Measurements from ENCODE around the gene FNTB. TPM values are rescaled to one million over a fixed set of nuclear protein-coding genes. Genes with fewer than 3 reads are reported as not detected.

FNTB gene, protein sequence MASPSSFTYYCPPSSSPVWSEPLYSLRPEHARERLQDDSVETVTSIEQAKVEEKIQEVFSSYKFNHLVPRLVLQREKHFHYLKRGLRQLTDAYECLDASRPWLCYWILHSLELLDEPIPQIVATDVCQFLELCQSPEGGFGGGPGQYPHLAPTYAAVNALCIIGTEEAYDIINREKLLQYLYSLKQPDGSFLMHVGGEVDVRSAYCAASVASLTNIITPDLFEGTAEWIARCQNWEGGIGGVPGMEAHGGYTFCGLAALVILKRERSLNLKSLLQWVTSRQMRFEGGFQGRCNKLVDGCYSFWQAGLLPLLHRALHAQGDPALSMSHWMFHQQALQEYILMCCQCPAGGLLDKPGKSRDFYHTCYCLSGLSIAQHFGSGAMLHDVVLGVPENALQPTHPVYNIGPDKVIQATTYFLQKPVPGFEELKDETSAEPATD
- total RNA-seq, result 10 to 100 TPM; 14.3 to 14.8 TPM
- 8.3 TPM for polyA plus RNA-seq

- DNase-seq, result peak; percentile 86 to 95 (median 93)
- CTCF ChIA-PET, result interaction anchor here (0.6 to 1.7 kb wide), 14 partner anchors 10 to 974 kb away, joined by 3 to 9 read pairs (median 3); no protein-coding TSS in a partner anchor
- POLR2A ChIA-PET, result interaction anchor here (0.9 to 2.3 kb wide), 4 partner anchors 73 to 425 kb away, joined by 5 to 12 read pairs (median 8); partner anchors contain the start of genes CHURC1 and MAX
- Mint-ChIP-seq H3K4me3 (peak within 1 kb of the TSS; percentile 92 to 97 (median 96)), H3K36me3 (peaks cover 0 to 5% (median 0%) of the 10 kb centered on the region in 3 donors), H3K4me1 (peaks cover 50 to 66% (median 56%) of the 10 kb centered on the region in 3 donors), H3K27ac (peak within 1 kb of the TSS; percentile 87 to 98 (median 96)), H3K9me3 (peaks cover 0 to 2% (median 0%) of the 10 kb centered on the region in 5 donors), H3K27me3 (peaks cover 4 to 11% of the 10 kb centered on the region in 2 donors)
- no peaks in the 10 kb centered on the region for H3K36me3 ChIP-seq (ENCODE audit: insufficient read depth, low read length)
- H3K4me3 ChIP-seq (ENCODE audit: low read length), result peak within 1 kb of the TSS; percentile 93
- no peaks in the 10 kb centered on the region for H3K9me3 ChIP-seq (ENCODE audit: low read length)
- peak within 1 kb of the TSS; percentile 69 for H3K27ac ChIP-seq (ENCODE audit: low read depth, low read length)
- H3K4me1 ChIP-seq (ENCODE audit: insufficient read depth, low read length), result peaks cover 47% of the 10 kb centered on the region
- H3K27me3 ChIP-seq (ENCODE audit: insufficient read depth, low read length, poor library complexity, severe bottlenecking), result no peaks in the 10 kb centered on the region
Measured at GRCh38 chr14:64986648-64987437, at the start of gene FNTB. TSS of gene FNTB (plus strand) at chr14:64986895. CDS start at chr14:64986954, 59 bp downstream.

- H3K36me3 Mint-ChIP-seq, result peaks cover 0 to 91% (median 20%) of the 10 kb centered on the region in 3 donors
- peak overlapping the region in 7 of 8 donors; percentile 10 to 85 (median 61) for H3K27ac Mint-ChIP-seq
Measured at GRCh38 chr14:64937171-64937820, 49.4 kb upstream of the FNTB start.

GRCh38 chr14:64937821-64938193 lies 48.9 kb upstream of the FNTB start:
- H3K27ac ChIP-seq (ENCODE audit: low read depth, low read length), result no peak overlapping the region
- DNase-seq, result no peak
- CTCF ChIA-PET, result interaction anchor here (2.1 to 2.2 kb wide), 2 partner anchors 10 to 115 kb away, joined by 5 to 8 read pairs; no protein-coding TSS in a partner anchor
- Mint-ChIP-seq H3K9me3 (no peaks in the 10 kb centered on the region), H3K27ac (peak overlapping the region in 5 of 8 donors; percentile 41 to 85 (median 66)), H3K4me1 (peaks cover 49 to 79% (median 76%) of the 10 kb centered on the region in 3 donors), H3K27me3 (no peaks in the 10 kb centered on the region), H3K4me3 (no peak overlapping the region), H3K36me3 (peaks cover 0 to 88% (median 19%) of the 10 kb centered on the region in 3 donors)
- peaks cover 10% of the 10 kb centered on the region for H3K36me3 ChIP-seq (ENCODE audit: insufficient read depth, low read length)
- POLR2A ChIA-PET, result no interaction called here
- peaks cover 24% of the 10 kb centered on the region for H3K4me1 ChIP-seq (ENCODE audit: insufficient read depth, low read length)
- no peaks in the 10 kb centered on the region for H3K27me3 ChIP-seq (ENCODE audit: insufficient read depth, low read length, poor library complexity, severe bottlenecking)
- H3K9me3 ChIP-seq (ENCODE audit: low read length), result no peaks in the 10 kb centered on the region
- no peak overlapping the region for H3K4me3 ChIP-seq (ENCODE audit: low read length)

More at GRCh38 chr14:64937171-64937820, 49.4 kb upstream of the FNTB start:
- Mint-ChIP-seq H3K9me3 (no peaks in the 10 kb centered on the region), H3K27me3 (no peaks in the 10 kb centered on the region), H3K4me1 (peaks cover 50 to 76% (median 74%) of the 10 kb centered on the region in 3 donors), H3K4me3 (no peak overlapping the region)
- ChIA-PET POLR2A (interaction anchor here (0.6 kb wide), 1 partner anchor 248 kb away, joined by 3 read pairs; no protein-coding TSS in a partner anchor), CTCF (interaction anchor here (1.2 to 2.2 kb wide), 5 partner anchors 10 to 114 kb away, joined by 3 to 8 read pairs (median 6); no protein-coding TSS in a partner anchor)
- DNase-seq, result no peak
- no peak overlapping the region for H3K4me3 ChIP-seq (ENCODE audit: low read length)
- H3K4me1 ChIP-seq (ENCODE audit: insufficient read depth, low read length), result peaks cover 28% of the 10 kb centered on the region
- H3K27me3 ChIP-seq (ENCODE audit: insufficient read depth, low read length, poor library complexity, severe bottlenecking), result no peaks in the 10 kb centered on the region
- H3K27ac ChIP-seq (ENCODE audit: low read depth, low read length), result no peak overlapping the region
- no peaks in the 10 kb centered on the region for H3K9me3 ChIP-seq (ENCODE audit: low read length)
- H3K36me3 ChIP-seq (ENCODE audit: insufficient read depth, low read length), result peaks cover 15% of the 10 kb centered on the region

GRCh38 chr14:64938972-64939816 lies 47.5 kb upstream of the FNTB start:
- peak overlapping the region in 6 of 8 donors; percentile 24 to 85 (median 72) for H3K27ac Mint-ChIP-seq
- CTCF ChIA-PET, result interaction anchor here (0.8 to 1.1 kb wide), 2 partner anchors 14 to 25 kb away, joined by 3 read pairs; partner anchors contain the start of gene CHURC1
- POLR2A ChIA-PET, result no interaction called here
- Histone ChIP-seq H3K27ac (ENCODE audit: low read depth, low read length) (no peak overlapping the region), H3K9me3 (ENCODE audit: low read length) (no peaks in the 10 kb centered on the region), H3K4me1 (ENCODE audit: insufficient read depth, low read length) (peaks cover 20% of the 10 kb centered on the region), H3K4me3 (ENCODE audit: low read length) (no peak overlapping the region), H3K36me3 (ENCODE audit: insufficient read depth, low read length) (no peaks in the 10 kb centered on the region), H3K27me3 (ENCODE audit: insufficient read depth, low read length, poor library complexity, severe bottlenecking) (no peaks in the 10 kb centered on the region)
- no peaks in the 10 kb centered on the region for H3K9me3 Mint-ChIP-seq
- peaks cover 0 to 88% (median 19%) of the 10 kb centered on the region in 3 donors for H3K36me3 Mint-ChIP-seq
- H3K4me1 Mint-ChIP-seq, result peaks cover 56 to 89% (median 87%) of the 10 kb centered on the region in 3 donors
- DNase-seq, result no peak
- no peak overlapping the region for H3K4me3 Mint-ChIP-seq
- H3K27me3 Mint-ChIP-seq, result no peaks in the 10 kb centered on the region

- DNase-seq, result no peak
- H3K27ac Mint-ChIP-seq, result peak overlapping the region in 5 of 8 donors; percentile 24 to 62 (median 37)
- peaks cover 52 to 85% (median 83%) of the 10 kb centered on the region in 3 donors for H3K4me1 Mint-ChIP-seq
- ChIA-PET POLR2A (interaction anchor here (0.7 kb wide), 1 partner anchor 15 kb away, joined by 5 read pairs; no protein-coding TSS in a partner anchor), CTCF (interaction anchor here (1.1 kb wide), 2 partner anchors 9 to 13 kb away, joined by 3 read pairs; no protein-coding TSS in a partner anchor)
- no peaks in the 10 kb centered on the region for H3K9me3 ChIP-seq (ENCODE audit: low read length)
- no peaks in the 10 kb centered on the region for H3K27me3 ChIP-seq (ENCODE audit: insufficient read depth, low read length, poor library complexity, severe bottlenecking)
- H3K27ac ChIP-seq (ENCODE audit: low read depth, low read length), result no peak overlapping the region
- H3K4me3 ChIP-seq (ENCODE audit: low read length), result no peak overlapping the region
- H3K27me3 Mint-ChIP-seq, result no peaks in the 10 kb centered on the region
- H3K9me3 Mint-ChIP-seq, result no peaks in the 10 kb centered on the region
- H3K36me3 Mint-ChIP-seq, result peaks cover 0 to 88% (median 17%) of the 10 kb centered on the region in 3 donors
- H3K4me1 ChIP-seq (ENCODE audit: insufficient read depth, low read length), result peaks cover 20% of the 10 kb centered on the region
- H3K4me3 Mint-ChIP-seq, result no peak overlapping the region
- no peaks in the 10 kb centered on the region for H3K36me3 ChIP-seq (ENCODE audit: insufficient read depth, low read length)
Measured at GRCh38 chr14:64939817-64940190, 46.9 kb upstream of the FNTB start.

DNA sequence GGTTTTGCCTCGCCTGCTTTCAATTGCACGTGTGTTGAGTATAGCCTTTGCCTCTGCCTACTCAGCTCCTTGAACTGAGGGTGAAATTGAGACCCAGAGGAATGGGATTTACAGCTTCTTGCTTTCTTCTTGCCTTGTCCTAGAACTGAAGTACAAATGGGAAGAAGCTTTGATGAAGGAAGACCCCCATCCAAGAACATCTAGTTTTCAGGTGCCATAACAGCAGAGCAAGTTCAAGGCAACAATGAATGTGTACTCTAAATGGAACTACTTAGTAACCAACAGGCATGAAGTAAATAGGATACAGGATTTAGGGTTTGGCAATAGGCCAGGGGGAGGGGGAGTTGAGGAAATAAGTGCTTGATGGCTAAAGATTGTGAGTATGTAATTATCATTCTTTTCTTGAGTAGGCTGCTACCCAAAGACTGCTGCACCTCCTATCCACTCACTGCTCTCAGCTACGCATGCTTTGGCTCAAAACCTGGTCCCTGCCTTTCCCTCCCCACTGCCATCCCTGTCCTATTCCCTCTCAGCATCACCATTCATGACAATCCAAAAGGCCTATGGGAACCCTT lies 46.3 kb upstream of the FNTB start:
- H3K4me1 Mint-ChIP-seq, result peaks cover 47 to 83% (median 81%) of the 10 kb centered on the region in 3 donors
- Histone ChIP-seq H3K9me3 (ENCODE audit: low read length) (no peaks in the 10 kb centered on the region), H3K4me3 (ENCODE audit: low read length) (no peak overlapping the region), H3K27me3 (ENCODE audit: insufficient read depth, low read length, poor library complexity, severe bottlenecking) (no peaks in the 10 kb centered on the region), H3K36me3 (ENCODE audit: insufficient read depth, low read length) (no peaks in the 10 kb centered on the region), H3K4me1 (ENCODE audit: insufficient read depth, low read length) (peaks cover 20% of the 10 kb centered on the region), H3K27ac (ENCODE audit: low read depth, low read length) (no peak overlapping the region)
- no peaks in the 10 kb centered on the region for H3K9me3 Mint-ChIP-seq
- H3K27me3 Mint-ChIP-seq, result no peaks in the 10 kb centered on the region
- ChIA-PET POLR2A (interaction anchor here (0.7 kb wide), 1 partner anchor 16 kb away, joined by 5 read pairs; no protein-coding TSS in a partner anchor), CTCF (interaction anchor here (1.1 kb wide), 1 partner anchor 9 kb away, joined by 3 read pairs; no protein-coding TSS in a partner anchor)
- H3K27ac Mint-ChIP-seq, result peak overlapping the region in 4 of 8 donors; percentile 34 to 80 (median 64)
- no peak for DNase-seq
- peaks cover 4 to 89% (median 19%) of the 10 kb centered on the region in 3 donors for H3K36me3 Mint-ChIP-seq
- H3K4me3 Mint-ChIP-seq, result no peak overlapping the region

Data from CD8-positive, alpha-beta memory T cell (primary cell).